HG02938 (cell line): ENCODE measurements around the gene C1QL4.
"Not testable (repeated sequence)": the region's sequence is repeated elsewhere in the genome, so short reads cannot be mapped to it uniquely, and the experiment has no call there.

ENCODE experiments used
- ATAC-seq: cut with Tn5 transposase; IDR thresholded peaks from one replicate; pipeline ENCODE4 v1.9.1; 2021; ENCODE audit warnings: mild to moderate bottlenecking, moderate library complexity; ENCODE audit not compliant: unreplicated experiment

Gene C1QL4

DNA sequence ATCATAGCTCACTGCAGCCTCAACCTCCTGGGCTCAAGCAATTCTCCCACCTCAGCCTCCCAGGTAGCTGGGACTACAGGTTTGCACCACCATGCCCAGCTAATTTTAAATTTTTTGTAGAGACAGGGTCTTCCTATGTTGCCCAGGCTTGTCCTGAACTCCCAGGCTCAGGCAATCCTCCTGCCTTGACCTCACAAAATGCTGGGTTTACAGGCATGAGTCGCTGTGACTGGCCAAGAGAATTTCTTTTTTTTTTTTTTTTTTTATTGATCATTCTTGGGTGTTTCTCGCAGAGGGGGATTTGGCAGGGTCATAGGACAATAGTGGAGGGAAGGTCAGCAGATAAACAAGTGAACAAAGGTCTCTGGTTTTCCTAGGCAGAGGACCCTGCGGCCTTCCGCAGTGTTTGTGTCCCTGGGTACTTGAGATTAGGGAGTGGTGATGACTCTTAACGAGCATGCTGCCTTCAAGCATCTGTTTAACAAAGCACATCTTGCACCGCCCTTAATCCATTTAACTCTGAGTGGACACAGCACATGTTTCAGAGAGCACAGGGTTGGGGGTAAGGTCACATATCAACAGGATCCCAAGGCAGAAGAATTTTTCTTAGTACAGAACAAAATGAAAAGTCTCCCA is 54.1 kb downstream of the C1QL4 start:
- not testable (repeated sequence) for ATAC-seq
